NCI-H2227 (cell line): ENCODE data around the gene PTGES3L.

Experiments
- DNase-seq: peaks from one replicate; lab custom pipeline; 2025; ENCODE audit not compliant: unreplicated experiment; lab: John Stamatoyannopoulos, UW

The PTGES3L gene

DNA sequence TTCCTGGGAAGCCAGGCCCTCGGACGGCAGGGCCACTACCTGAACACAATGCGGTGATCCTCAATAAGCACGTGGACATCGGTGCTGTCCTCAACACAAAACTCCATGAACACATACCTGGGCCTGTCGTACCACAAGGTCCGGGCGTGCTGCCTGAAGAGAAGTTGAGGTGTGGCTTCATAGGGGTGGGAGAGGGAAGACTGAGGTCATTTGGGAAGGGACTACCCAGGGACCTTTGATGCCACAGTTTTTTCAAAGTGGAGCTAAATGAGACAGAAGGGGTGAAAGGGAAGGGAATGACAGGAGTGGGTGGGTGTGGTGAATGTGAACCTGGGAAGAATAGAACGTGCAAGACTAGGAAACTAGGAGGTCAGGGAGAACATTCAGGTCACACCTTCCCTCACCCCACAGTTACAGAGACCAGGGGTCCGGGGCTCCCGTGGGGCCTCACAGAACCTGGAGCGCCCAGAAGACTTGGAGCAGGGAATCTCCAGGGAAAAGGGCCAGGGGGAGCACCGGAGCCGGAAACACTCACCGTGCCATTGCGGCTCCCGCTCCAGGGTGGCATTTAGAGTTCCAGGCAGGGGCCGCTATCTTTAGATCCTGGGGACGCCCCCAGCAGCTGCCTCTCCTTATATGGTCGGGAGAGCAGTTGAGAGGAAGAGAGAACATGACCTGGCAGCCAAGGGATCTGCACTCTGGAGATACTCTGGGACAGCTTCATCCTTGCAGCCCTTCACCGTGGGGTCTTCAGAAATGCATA, at the start of gene PTGES3L:
TSS of gene PTGES3L (minus strand) at position 570 of the 763 bp plus-strand sequence. CDS start at position 543, 27 bp downstream.
- DNase-seq, result peak; percentile 80

DNA sequence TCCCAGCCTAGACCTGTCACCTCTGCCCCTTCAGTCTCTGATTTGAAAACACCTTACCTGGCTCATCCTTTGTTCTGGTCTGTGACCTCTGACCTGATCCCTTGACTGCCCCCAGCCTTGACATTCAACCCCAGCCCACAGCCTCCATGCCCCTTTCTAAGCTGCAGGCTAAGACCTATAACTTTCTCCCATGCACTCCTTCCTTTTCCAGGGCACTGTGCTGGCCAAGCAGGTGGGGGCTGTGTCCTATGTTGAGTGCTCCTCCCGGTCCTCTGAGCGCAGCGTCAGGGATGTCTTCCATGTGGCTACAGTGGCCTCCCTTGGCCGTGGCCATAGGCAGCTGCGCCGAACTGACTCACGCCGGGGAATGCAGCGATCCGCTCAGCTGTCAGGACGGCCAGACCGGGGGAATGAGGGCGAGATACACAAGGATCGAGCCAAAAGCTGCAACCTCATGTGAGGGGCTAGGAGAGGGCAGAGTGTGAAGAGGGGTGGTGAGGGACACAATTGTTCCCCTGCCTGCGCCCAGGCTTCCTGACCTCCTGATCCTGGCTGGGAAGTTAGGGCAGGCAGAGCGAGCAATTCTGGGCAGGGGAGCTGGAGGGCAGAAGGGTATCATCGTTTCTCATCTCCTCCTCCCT, 48.5 kb upstream of the PTGES3L start:
- DNase-seq, result no peak

DNA sequence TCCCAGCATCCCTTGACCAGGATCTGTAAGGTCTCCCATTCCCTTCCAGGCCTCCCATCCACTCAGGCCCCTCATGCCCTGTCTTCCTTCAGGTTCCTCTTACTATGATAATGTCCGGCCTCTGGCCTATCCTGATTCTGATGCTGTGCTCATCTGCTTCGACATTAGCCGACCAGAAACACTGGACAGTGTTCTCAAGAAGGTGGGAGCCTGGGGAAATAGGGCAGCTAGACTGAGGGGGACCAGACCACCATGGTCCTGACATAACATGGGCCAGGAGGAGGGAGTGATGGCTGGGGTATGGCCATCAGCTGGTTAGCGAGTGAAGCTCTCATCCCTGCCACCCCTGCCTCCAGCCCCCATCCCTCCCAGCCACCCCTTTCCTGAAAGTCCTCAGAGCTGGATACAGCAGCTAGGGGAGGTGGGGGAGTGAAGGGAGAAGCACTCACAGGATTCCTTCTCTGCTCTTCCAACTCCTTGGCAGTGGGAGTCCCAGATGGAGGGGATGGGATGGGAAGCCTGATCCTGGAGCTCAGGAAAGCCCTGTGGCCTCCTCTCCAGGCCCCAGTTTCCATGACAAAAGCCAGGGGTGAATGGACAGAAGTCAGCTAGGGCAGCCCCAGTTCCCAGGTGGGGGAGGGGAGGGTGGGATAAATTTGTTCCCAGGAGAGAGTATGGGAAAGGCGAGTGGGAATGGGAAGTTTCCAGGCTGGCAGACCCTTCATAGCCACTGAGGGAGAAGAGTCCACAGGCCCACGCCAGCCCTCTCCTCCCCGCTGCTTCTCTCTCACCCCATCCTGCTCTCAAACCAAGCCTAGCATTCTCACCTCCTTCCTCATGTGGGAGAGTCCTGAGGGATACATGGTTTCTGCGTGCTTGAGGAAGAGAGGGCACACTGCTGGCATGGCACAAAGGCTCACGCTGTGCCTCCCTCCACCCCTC, 47.5 kb upstream of the PTGES3L start:
- DNase-seq, result no peak

GRCh38 chr17:43026595-43026994, 46.7 kb upstream of the PTGES3L start:
- DNase-seq, result no peak

GRCh38 chr17:43025766-43026537, 46.1 kb upstream of the PTGES3L start:
- no peak for DNase-seq

DNA sequence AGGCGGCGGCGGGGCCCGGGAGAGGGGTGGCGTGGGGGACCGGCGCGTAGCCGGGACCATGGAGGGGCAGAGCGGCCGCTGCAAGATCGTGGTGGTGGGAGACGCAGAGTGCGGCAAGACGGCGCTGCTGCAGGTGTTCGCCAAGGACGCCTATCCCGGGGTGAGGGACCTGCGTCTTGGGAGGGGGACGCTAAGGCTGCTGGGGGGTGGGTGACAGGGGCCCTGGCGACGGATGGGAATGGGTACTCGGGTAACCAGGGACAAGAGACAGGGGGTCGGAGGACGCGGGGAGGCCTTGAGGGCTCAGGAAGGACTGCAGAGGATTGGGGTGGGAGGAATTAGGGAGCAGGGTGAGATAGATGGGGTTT, 45.4 kb upstream of the PTGES3L start:
- DNase-seq, result no peak

GRCh38 chr17:43024407-43025289, 44.8 kb upstream of the PTGES3L start, which contains the start of gene RND2:
RND2 (plus strand) TSS chr17:43025231; CDS start chr17:43025348, 117 bp downstream.
- peak; percentile 95 for DNase-seq

GRCh38 chr17:43021741-43022512, 42.0 kb upstream of the PTGES3L start, which contains the start of gene VAT1:
VAT1 (minus strand) TSS chr17:43022385; CDS start chr17:43022322, 63 bp downstream.
- DNase-seq, result peak; percentile 88

GRCh38 chr17:43020789-43021740, 41.2 kb upstream of the PTGES3L start:
- DNase-seq, result peak; percentile 69

DNA sequence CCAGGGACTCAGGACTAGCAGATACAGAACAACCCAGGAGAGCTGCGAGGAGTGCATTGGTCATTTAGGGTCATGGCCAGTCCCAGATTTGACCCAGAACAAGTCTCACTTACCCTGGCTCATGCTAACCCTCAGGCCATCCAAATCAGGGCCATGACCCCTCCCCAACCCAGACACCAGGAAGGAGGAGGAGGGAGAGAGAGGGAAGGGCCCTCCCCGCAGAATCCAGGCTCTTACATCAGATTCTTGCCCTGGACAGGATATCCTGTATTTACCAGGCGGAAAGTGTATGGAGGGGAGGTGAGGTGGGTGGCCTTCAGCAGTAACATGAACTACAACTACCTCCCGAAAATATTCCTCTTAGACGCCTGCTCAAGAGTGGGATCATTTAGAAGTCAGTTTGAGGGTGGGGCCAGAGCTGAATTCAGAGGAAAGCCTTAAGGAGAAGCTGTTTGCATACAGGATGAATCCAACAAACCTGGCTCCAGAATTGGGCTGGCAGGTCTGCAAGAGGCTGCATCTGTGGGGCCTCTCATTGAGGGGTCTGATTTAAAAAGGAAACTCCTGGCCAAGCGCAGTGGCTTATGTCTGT, 40.2 kb upstream of the PTGES3L start:
- DNase-seq, result no peak

- DNase-seq, result no peak
Observed at GRCh38 chr17:43019418-43019817, 39.5 kb upstream of the PTGES3L start.

DNA sequence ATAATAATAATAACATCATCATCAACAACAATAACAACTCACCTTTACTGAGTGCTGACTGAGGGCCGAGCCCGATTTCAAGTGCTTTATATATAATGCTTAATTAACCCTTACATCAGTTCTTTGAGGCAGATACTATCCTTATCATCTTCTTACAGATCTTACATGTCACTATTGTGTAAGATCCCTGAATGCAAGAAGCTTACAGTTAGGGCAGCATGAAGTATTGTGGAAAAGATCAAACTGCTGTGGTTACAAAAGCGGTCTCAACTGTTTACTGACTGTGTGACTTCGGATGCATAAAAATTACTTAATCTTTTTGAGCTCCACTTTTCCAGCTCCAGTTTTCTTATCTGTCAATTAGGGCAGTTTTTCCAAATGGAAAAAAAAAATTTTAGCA, 39.1 kb upstream of the PTGES3L start:
- DNase-seq, result no peak

DNA sequence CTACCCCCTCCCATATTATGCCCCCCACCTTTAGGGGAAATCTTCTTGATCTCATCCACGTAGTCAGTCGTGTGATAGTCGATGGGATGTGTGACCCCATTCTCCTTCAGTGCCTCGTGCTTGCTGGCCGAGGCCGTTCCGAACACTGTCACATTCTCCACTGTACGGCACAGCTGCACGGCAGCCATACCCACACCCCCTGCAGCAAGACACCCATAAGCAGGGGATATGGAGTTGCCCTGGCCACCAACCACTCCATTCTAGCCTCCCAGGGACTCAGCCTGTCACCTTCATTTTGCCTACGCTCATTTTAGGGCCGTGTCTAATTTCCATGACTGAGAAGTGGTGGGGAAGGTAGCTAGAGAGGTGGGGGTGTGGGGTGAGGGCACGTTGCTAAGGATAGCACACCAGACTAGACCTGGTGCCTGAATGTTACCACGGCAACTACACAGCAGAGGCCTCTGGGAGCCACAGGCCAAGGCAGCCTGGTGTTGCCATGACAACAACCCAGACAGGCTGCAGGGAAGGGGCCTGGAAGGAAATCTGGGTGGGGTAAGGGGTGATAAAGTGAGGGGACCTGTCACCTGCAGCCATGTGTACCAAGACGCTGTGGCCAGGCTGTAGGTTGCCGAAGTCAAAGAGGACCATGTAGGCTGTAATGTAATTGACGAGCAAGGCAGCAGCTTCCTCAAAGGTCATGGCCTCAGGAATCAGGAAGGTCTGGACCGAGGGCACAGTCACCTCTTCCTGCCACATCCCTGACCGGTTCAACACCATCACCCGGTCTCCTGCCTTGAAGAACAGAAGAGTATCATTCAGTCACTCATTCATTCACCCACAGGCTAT, 38.4 kb upstream of the PTGES3L start:
- DNase-seq, result peak; percentile 91

- no peak for DNase-seq
Observed at GRCh38 chr17:43016216-43016615, 36.3 kb upstream of the PTGES3L start.

DNA sequence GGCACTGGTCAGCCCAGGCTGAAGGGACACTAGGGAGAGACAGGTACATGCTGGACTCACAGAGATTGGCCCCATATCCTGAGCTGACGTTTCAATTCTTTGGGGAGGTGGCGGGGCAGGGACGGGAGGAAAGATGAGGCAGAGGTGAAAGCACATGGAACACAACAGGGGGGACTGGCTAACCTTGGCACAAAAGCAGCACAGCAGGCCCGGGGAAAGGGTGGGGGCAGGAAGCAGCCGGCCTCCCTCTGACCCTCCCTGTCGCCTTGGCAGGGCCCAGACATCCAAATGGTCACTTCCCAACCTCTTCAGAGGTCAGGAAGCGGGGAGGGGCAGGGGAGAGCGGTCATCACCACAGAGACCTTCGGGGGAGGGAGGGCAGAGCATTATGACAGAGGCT, 35.7 kb upstream of the PTGES3L start:
- no peak for DNase-seq
